T-helper 1 cell treated with Interleukin-12 subunit alpha and Interleukin-12 subunit beta and Interleukin-4 antibody, amounts not matched to agents 30 μg/mL and 1 μg/mL, for 36 hours (primary cell): ENCODE results near the gene MAPT.
A peak's percentile ranks its signal among the peaks of the same experiment; 100 is the strongest.

Experiments used
- H3K27ac Mint-ChIP-seq: one replicate; pipeline ENCODE4 v1.8.0; 2021; ENCODE audit warnings: mild to moderate bottlenecking, mixed read lengths
- H3K27me3 Mint-ChIP-seq: one replicate; pipeline ENCODE4 v1.8.0; 2021; ENCODE audit warnings: low read depth, mixed read lengths
- H3K36me3 Mint-ChIP-seq: one replicate; pipeline ENCODE4 v1.8.0; 2021; ENCODE audit warnings: low read depth, mixed read lengths
- H3K4me1 Mint-ChIP-seq: one replicate; pipeline ENCODE4 v1.8.0; 2021; ENCODE audit warnings: low read depth, mixed read lengths
- H3K4me3 Mint-ChIP-seq: one replicate; pipeline ENCODE4 v1.8.0; 2021; ENCODE audit warnings: mild to moderate bottlenecking, moderate library complexity, mixed read lengths
- H3K9me3 Mint-ChIP-seq: one replicate; pipeline ENCODE4 v1.8.0; 2021; ENCODE audit warnings: mixed read lengths

MAPT gene

DNA sequence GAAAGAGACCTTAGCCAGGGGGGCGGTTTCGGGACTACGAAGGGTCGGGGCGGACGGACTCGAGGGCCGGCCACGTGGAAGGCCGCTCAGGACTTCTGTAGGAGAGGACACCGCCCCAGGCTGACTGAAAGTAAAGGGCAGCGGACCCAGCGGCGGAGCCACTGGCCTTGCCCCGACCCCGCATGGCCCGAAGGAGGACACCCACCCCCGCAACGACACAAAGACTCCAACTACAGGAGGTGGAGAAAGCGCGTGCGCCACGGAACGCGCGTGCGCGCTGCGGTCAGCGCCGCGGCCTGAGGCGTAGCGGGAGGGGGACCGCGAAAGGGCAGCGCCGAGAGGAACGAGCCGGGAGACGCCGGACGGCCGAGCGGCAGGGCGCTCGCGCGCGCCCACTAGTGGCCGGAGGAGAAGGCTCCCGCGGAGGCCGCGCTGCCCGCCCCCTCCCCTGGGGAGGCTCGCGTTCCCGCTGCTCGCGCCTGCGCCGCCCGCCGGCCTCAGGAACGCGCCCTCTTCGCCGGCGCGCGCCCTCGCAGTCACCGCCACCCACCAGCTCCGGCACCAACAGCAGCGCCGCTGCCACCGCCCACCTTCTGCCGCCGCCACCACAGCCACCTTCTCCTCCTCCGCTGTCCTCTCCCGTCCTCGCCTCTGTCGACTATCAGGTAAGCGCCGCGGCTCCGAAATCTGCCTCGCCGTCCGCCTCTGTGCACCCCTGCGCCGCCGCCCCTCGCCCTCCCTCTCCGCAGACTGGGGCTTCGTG is at the start of gene MAPT:
Gene MAPT (plus strand): TSS at position 533 of the 763 bp plus-strand sequence. CDS start 67,784 bp downstream, outside the sequence.
- H3K4me3 Mint-ChIP-seq, result peak within 1 kb of the TSS; percentile 81
- H3K27ac Mint-ChIP-seq, result no peak within 1 kb of the TSS
- no peaks in the 10 kb centered on the region for H3K9me3 Mint-ChIP-seq
- no peaks in the 10 kb centered on the region for H3K36me3 Mint-ChIP-seq
- H3K4me1 Mint-ChIP-seq, result peaks cover 8% of the 10 kb centered on the region
- H3K27me3 Mint-ChIP-seq, result peaks cover 71% of the 10 kb centered on the region

DNA sequence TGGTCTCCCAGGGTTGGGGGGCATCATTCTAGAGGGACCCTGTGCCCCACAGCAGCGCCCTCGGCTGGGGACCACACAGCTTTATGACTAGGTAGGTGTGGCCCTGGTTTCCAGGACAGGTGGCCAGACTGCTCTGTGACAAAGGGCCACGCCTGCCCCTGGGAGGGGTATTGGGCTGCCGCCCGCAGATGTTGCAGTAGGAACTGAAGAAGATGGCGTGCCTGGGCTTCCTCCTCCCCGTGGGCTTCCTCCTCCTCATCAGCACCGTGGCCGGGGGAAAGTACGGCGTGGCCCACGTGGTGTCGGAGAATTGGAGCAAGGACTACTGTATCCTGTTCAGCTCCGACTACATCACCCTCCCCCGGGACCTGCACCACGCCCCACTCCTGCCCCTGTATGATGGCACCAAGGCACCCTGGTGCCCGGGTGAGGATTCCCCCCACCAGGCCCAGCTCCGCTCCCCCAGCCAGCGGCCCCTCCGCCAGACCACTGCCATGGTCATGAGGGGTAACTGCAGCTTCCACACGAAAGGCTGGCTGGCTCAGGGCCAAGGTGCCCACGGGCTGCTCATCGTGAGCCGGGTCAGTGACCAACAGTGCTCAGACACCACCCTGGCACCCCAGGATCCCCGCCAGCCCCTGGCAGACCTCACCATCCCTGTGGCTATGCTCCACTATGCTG is 49.5 kb upstream of the MAPT start, which contains the start of gene SPPL2C:
Gene SPPL2C (plus strand): TSS at position 187 of the 681 bp plus-strand sequence. CDS start 26 bp downstream, at position 213.
- Mint-ChIP-seq H3K27ac (no peak within 1 kb of the TSS), H3K9me3 (no peaks in the 10 kb centered on the region), H3K4me3 (no peak within 1 kb of the TSS), H3K27me3 (no peaks in the 10 kb centered on the region), H3K4me1 (no peaks in the 10 kb centered on the region), H3K36me3 (no peaks in the 10 kb centered on the region)

DNA sequence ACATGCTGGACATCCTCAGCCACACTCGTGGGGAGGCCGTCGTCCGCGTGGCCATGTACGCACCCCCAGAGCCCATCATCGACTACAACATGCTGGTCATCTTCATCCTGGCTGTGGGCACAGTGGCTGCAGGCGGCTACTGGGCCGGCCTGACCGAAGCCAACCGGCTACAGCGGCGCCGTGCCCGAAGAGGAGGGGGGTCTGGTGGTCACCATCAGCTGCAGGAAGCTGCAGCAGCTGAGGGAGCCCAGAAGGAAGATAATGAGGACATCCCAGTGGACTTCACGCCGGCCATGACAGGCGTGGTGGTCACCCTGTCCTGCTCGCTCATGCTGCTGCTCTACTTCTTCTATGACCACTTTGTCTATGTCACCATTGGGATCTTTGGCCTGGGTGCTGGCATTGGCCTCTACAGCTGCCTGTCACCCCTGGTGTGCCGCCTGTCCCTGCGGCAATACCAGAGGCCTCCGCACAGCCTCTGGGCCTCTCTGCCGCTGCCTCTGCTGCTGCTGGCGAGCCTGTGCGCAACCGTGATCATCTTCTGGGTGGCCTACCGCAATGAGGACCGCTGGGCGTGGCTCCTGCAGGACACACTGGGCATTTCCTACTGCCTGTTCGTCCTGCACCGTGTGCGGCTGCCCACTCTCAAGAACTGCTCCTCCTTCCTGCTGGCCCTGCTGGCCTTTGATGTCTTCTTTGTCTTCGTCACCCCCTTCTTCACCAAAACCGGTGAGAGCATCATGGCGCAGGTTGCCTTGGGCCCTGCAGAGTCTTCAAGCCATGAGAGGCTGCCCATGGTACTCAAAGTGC is 48.8 kb upstream of the MAPT start:
- Mint-ChIP-seq H3K4me3 (no peak overlapping the region), H3K9me3 (no peaks in the 10 kb centered on the region), H3K4me1 (no peaks in the 10 kb centered on the region), H3K27ac (no peak overlapping the region), H3K36me3 (no peaks in the 10 kb centered on the region), H3K27me3 (no peaks in the 10 kb centered on the region)

DNA sequence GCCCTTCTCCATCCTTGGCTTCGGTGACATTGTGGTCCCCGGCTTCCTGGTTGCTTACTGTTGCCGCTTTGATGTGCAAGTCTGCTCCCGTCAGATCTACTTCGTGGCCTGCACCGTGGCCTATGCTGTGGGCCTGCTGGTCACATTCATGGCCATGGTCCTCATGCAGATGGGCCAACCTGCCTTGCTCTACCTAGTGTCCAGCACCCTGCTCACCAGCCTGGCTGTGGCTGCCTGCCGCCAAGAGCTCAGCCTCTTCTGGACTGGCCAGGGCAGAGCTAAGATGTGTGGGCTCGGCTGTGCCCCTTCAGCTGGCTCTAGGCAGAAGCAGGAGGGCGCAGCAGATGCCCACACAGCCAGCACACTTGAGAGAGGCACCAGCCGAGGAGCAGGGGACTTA is 48.1 kb upstream of the MAPT start:
- H3K27ac Mint-ChIP-seq, result no peak overlapping the region
- H3K36me3 Mint-ChIP-seq, result no peaks in the 10 kb centered on the region
- H3K27me3 Mint-ChIP-seq, result no peaks in the 10 kb centered on the region
- no peak overlapping the region for H3K4me3 Mint-ChIP-seq
- H3K4me1 Mint-ChIP-seq, result no peaks in the 10 kb centered on the region
- H3K9me3 Mint-ChIP-seq, result no peaks in the 10 kb centered on the region

GRCh38 chr17:45846646-45847045 is 47.7 kb upstream of the MAPT start:
- H3K4me3 Mint-ChIP-seq, result no peak overlapping the region

GRCh38 chr17:45847101-45847500 is 47.3 kb upstream of the MAPT start:
- Mint-ChIP-seq H3K36me3 (no peaks in the 10 kb centered on the region), H3K27ac (no peak overlapping the region), H3K4me3 (no peak overlapping the region), H3K27me3 (no peaks in the 10 kb centered on the region), H3K9me3 (no peaks in the 10 kb centered on the region), H3K4me1 (no peaks in the 10 kb centered on the region)

More at GRCh38 chr17:45846646-45847045, 47.7 kb upstream of the MAPT start:
- no peaks in the 10 kb centered on the region for H3K4me1 Mint-ChIP-seq
- no peak overlapping the region for H3K27ac Mint-ChIP-seq
- no peaks in the 10 kb centered on the region for H3K27me3 Mint-ChIP-seq
- H3K36me3 Mint-ChIP-seq, result no peaks in the 10 kb centered on the region
- no peaks in the 10 kb centered on the region for H3K9me3 Mint-ChIP-seq

DNA sequence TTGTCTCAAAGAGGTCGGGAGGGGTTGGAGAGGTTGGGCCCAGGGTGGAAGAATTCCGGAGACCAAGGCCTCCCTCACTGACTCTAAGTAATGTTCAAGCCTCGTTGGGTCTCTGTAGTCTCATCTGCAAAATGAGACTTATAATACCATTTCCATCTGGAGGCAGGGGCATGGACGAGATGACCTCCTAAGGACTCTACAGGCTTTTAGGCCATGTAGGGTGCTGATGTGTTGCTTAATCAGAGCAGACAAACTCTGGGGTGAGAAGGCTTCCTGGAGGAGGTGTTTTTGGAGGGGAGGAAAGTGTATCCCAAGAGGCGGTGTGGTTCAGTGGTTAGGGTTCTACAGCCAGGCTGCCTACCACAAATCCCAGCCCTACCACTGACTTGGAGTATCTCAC is 46.6 kb upstream of the MAPT start:
- peaks cover 4% of the 10 kb centered on the region for H3K4me1 Mint-ChIP-seq
- H3K9me3 Mint-ChIP-seq, result no peaks in the 10 kb centered on the region
- H3K27me3 Mint-ChIP-seq, result peaks cover 3% of the 10 kb centered on the region
- H3K27ac Mint-ChIP-seq, result no peak overlapping the region
- no peaks in the 10 kb centered on the region for H3K36me3 Mint-ChIP-seq
- H3K4me3 Mint-ChIP-seq, result no peak overlapping the region

DNA sequence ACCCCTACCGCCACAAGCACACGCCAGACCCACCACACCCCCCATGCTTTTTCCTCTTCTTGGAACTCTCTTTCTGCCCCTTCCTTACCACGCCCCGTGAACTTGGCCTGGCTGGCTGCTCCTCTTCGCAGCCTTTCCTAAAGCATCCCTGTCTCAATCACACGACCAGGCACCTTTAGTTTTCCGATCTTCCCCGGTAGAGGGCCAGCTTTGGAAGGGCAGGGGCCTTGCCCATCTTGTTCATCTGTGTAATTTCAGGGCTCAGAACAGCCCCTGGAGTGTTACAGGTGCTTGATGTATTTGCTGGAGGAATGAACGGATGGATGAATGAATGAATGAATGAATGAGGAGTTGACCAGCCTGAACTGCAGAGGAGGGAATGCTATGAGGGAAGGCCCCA is 45.9 kb upstream of the MAPT start:
- Mint-ChIP-seq H3K9me3 (no peaks in the 10 kb centered on the region), H3K27ac (no peak overlapping the region), H3K4me3 (no peak overlapping the region), H3K4me1 (peaks cover 4% of the 10 kb centered on the region), H3K36me3 (no peaks in the 10 kb centered on the region), H3K27me3 (peaks cover 4% of the 10 kb centered on the region)

- Mint-ChIP-seq H3K4me1 (peaks cover 4% of the 10 kb centered on the region), H3K9me3 (no peaks in the 10 kb centered on the region), H3K27ac (no peak overlapping the region), H3K36me3 (no peaks in the 10 kb centered on the region), H3K27me3 (peaks cover 4% of the 10 kb centered on the region), H3K4me3 (no peak overlapping the region)
Measured at GRCh38 chr17:45848868-45849535, 45.4 kb upstream of the MAPT start.

DNA sequence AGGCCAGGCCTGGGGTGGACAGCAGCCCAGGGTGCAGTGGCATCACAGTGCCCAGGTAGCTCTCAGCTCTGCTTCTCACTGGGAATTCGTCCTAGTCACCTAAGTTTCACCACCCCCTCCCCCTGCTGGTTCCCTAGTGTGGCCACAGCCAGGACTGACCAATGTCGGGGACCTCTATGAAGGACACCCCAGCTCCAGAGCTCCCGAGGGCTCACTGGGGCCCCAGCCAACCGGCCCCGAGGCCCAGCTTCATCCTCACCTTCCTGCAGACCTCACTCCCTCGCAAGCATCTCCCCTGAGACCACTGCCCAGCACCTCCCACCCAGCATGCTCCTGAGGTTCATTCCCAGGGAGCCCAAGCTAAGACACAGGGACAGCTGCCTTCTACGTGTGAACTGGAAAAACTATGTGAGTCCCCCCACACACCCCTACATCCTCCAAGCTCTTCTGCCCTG is 44.8 kb upstream of the MAPT start:
- Mint-ChIP-seq H3K36me3 (no peaks in the 10 kb centered on the region), H3K27ac (no peak overlapping the region), H3K4me1 (peaks cover 4% of the 10 kb centered on the region), H3K27me3 (peaks cover 4% of the 10 kb centered on the region), H3K4me3 (no peak overlapping the region), H3K9me3 (no peaks in the 10 kb centered on the region)

- Mint-ChIP-seq H3K36me3 (no peaks in the 10 kb centered on the region), H3K9me3 (no peaks in the 10 kb centered on the region), H3K27ac (no peak overlapping the region), H3K4me1 (peaks cover 4% of the 10 kb centered on the region), H3K4me3 (no peak overlapping the region), H3K27me3 (peaks cover 4% of the 10 kb centered on the region)
Measured at GRCh38 chr17:45850011-45850410, 44.3 kb upstream of the MAPT start.

DNA sequence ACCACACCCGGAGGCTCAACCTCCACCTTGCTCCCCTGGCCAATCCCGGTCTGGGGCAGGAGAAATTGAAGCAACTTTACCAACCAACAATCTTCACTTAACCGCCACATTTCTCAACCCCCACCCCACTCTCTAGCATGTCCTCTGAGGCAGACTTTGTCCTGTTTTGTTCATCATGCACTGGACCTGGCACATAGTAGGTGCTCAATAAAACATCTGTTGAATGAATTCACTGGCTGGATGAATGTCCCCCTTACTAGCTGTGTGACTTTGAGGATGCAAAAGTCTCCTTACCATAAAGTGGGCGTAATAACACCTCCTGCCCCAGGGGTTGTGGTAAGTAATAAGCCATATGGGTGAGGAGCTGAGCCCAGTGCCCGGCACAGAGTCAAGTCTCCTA is 43.9 kb upstream of the MAPT start:
- peaks cover 4% of the 10 kb centered on the region for H3K4me1 Mint-ChIP-seq

GRCh38 chr17:45851022-45851421 is 43.3 kb upstream of the MAPT start:
- Mint-ChIP-seq H3K9me3 (no peaks in the 10 kb centered on the region), H3K27ac (no peak overlapping the region), H3K36me3 (no peaks in the 10 kb centered on the region), H3K4me1 (peaks cover 4% of the 10 kb centered on the region), H3K4me3 (no peak overlapping the region), H3K27me3 (peaks cover 8% of the 10 kb centered on the region)

More for the DNA sequence above, 43.9 kb upstream of the MAPT start:
- Mint-ChIP-seq H3K27ac (no peak overlapping the region), H3K36me3 (no peaks in the 10 kb centered on the region), H3K9me3 (no peaks in the 10 kb centered on the region), H3K27me3 (peaks cover 4% of the 10 kb centered on the region), H3K4me3 (no peak overlapping the region)

GRCh38 chr17:45851464-45851863 is 42.9 kb upstream of the MAPT start:
- no peaks in the 10 kb centered on the region for H3K36me3 Mint-ChIP-seq
- no peak overlapping the region for H3K27ac Mint-ChIP-seq
- no peak overlapping the region for H3K4me3 Mint-ChIP-seq
- peaks cover 8% of the 10 kb centered on the region for H3K27me3 Mint-ChIP-seq
- no peaks in the 10 kb centered on the region for H3K9me3 Mint-ChIP-seq
- peaks cover 4% of the 10 kb centered on the region for H3K4me1 Mint-ChIP-seq
